ENCODE data around the gene PLEKHG4B. TPM values are rescaled to one million over a fixed set of nuclear protein-coding genes. Genes with fewer than 3 reads are reported as not detected.

PLEKHG4B gene
- total and polyA plus RNA-seq, 2 donors from 2014 or later: 0.13 to 0.37 TPM

DNA sequence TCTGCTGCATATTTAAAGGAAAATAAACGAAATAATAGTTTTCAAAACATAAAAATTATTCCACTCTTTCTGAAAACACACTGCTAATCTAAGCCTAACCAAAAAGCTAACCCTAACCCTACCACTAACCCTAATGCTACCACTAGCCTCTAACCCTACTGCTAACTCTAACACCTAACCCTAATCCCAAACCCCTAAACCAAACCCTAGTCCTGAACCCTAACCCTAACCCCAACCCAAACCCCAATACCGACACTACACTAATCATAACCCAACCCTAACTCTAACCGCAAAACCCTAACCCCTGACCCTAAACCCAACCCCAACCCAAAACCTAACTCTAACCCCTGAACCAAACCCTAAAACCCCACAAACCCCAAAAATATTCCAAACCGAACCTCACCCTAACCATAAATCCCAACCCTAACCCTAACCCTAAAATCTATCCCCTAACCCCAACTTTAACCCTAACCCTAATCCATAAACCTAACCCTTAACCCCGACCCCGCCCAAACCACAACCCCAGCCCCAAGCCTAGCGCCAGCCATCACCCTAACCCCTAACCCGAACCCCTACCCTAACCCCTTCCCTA lies 41.9 kb upstream of the PLEKHG4B start:
- Histone ChIP-seq H3K27ac (ENCODE audit: low read depth in 2 of 2, low read length in 2 of 2) (no peak overlapping the region), H3K4me1 (ENCODE audit: control insufficient read depth in 2 of 3, insufficient read depth in 2 of 3, low read depth in 1 of 3, low read length in 3 of 3) (no peaks in the 10 kb centered on the region), H3K9ac (ENCODE audit: low read length in 3 of 3) (no peak overlapping the region), H3K9me3 (ENCODE audit: control insufficient read depth in 2 of 3, insufficient read depth in 1 of 3, low read length in 3 of 3) (no peaks in the 10 kb centered on the region), H3K36me3 (ENCODE audit: control insufficient read depth in 2 of 3, insufficient read depth in 3 of 3, low read length in 3 of 3) (no peaks in the 10 kb centered on the region), H3K27me3 (ENCODE audit: control insufficient read depth, insufficient read depth, low read length) (no peaks in the 10 kb centered on the region), H3K4me3 (ENCODE audit: low read length in 3 of 3) (no peak overlapping the region)
- DNase-seq: no peak
- no peak for FAIRE-seq
- TF ChIP-seq, protein P1, sequence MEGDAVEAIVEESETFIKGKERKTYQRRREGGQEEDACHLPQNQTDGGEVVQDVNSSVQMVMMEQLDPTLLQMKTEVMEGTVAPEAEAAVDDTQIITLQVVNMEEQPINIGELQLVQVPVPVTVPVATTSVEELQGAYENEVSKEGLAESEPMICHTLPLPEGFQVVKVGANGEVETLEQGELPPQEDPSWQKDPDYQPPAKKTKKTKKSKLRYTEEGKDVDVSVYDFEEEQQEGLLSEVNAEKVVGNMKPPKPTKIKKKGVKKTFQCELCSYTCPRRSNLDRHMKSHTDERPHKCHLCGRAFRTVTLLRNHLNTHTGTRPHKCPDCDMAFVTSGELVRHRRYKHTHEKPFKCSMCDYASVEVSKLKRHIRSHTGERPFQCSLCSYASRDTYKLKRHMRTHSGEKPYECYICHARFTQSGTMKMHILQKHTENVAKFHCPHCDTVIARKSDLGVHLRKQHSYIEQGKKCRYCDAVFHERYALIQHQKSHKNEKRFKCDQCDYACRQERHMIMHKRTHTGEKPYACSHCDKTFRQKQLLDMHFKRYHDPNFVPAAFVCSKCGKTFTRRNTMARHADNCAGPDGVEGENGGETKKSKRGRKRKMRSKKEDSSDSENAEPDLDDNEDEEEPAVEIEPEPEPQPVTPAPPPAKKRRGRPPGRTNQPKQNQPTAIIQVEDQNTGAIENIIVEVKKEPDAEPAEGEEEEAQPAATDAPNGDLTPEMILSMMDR (IDR thresholded peaks at IDR 0.05; ENCODE audit: borderline replicate concordance, extremely low read depth, insufficient read depth): no peak
- intact Hi-C loops (cut with DNase I): no loop called here

DNA sequence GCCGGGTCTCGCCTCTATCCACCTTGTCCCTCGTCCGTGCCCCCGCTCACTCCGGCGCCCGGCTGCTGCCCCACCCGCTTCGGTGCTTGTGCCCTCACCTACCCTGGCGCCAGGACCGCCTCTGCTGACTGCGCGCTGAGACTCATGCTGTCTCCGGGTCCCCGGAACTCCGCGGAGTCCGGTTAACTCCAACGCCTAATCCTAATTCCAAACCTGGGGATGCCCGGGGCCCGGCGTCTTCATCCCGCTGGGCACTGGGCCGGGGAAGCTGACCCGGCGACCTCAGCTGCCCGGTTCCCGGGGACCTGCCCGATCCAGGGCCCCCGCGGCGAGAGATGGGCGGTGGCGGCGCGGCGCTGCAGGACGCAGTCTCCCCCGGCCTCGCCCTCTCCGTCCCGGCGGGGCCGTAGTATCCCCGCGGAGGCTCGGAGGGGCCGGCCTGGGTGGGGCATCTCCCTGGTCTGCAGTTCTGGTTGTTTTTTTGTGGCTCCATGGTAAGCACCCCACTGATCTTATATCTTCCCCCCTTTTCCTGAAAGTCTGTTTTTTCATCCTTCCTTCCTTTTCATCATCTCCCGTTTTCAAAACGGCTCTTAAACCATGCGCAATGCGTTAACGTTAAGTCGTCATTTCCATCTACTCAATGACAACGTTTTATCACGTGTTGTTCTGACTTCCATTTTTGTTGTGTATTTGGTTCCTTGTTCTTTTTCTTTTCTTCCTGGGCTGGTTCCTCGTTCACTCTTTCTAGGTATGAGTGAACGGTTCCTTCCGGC lies 41.1 kb upstream of the PLEKHG4B start:
- DNase-seq: no peak

GRCh38 chr5:51500-51823 lies 40.5 kb upstream of the PLEKHG4B start:
- Histone ChIP-seq H3K27me3 (ENCODE audit: control insufficient read depth, insufficient read depth, low read length) (no peaks in the 10 kb centered on the region), H3K9ac (ENCODE audit: low read length in 3 of 3) (no peak overlapping the region), H3K9me3 (ENCODE audit: control insufficient read depth in 2 of 3, insufficient read depth in 1 of 3, low read length in 3 of 3) (no peaks in the 10 kb centered on the region), H3K27ac (ENCODE audit: low read depth in 2 of 2, low read length in 2 of 2) (no peak overlapping the region), H3K4me3 (ENCODE audit: low read length in 3 of 3) (no peak overlapping the region), H3K36me3 (ENCODE audit: control insufficient read depth in 2 of 3, insufficient read depth in 3 of 3, low read length in 3 of 3) (no peaks in the 10 kb centered on the region), H3K4me1 (ENCODE audit: control insufficient read depth in 2 of 3, insufficient read depth in 2 of 3, low read depth in 1 of 3, low read length in 3 of 3) (no peaks in the 10 kb centered on the region)
- FAIRE-seq (no peak), DNase-seq (no peak)
- intact Hi-C loops (cut with DNase I): no loop called here
- TF ChIP-seq, protein P1 (IDR thresholded peaks at IDR 0.05; ENCODE audit: borderline replicate concordance, extremely low read depth, insufficient read depth): no peak

More for the DNA sequence above, 41.1 kb upstream of the PLEKHG4B start:
- Histone ChIP-seq H3K9ac (ENCODE audit: low read length in 3 of 3) (no peak overlapping the region), H3K27me3 (ENCODE audit: control insufficient read depth, insufficient read depth, low read length) (no peaks in the 10 kb centered on the region), H3K36me3 (ENCODE audit: control insufficient read depth in 2 of 3, insufficient read depth in 3 of 3, low read length in 3 of 3) (no peaks in the 10 kb centered on the region), H3K27ac (ENCODE audit: low read depth in 2 of 2, low read length in 2 of 2) (no peak overlapping the region), H3K9me3 (ENCODE audit: control insufficient read depth in 2 of 3, insufficient read depth in 1 of 3, low read length in 3 of 3) (no peaks in the 10 kb centered on the region), H3K4me3 (ENCODE audit: low read length in 3 of 3) (no peak overlapping the region), H3K4me1 (ENCODE audit: control insufficient read depth in 2 of 3, insufficient read depth in 2 of 3, low read depth in 1 of 3, low read length in 3 of 3) (no peaks in the 10 kb centered on the region)
- FAIRE-seq: no peak
- TF ChIP-seq, protein P1 (IDR thresholded peaks at IDR 0.05; ENCODE audit: borderline replicate concordance, extremely low read depth, insufficient read depth): no peak
- intact Hi-C loops (cut with DNase I): no loop called here
